HG03060 (cell line): Measurements from ENCODE around the gene TRIB2.
A peak's percentile ranks its signal among the peaks of the same experiment; 100 is the strongest.

Source experiments
- ATAC-seq: cut with Tn5 transposase; IDR thresholded peaks from one replicate; pipeline ENCODE4 v1.9.1; 2021; ENCODE audit warnings: low read depth, moderate number of reproducible peaks; ENCODE audit not compliant: unreplicated experiment

Gene TRIB2

GRCh38 chr2:12718711-12719399 lies 2.1 kb downstream of the TRIB2 start:
- no peak for ATAC-seq

GRCh38 chr2:12719400-12720277 lies 2.9 kb downstream of the TRIB2 start:
- no peak for ATAC-seq

- ATAC-seq, result no peak
Observed at GRCh38 chr2:12720278-12720620, 3.5 kb downstream of the TRIB2 start.

- no peak for ATAC-seq
Observed at GRCh38 chr2:12720754-12721378, 4.1 kb downstream of the TRIB2 start.

- ATAC-seq, result no peak
Observed at GRCh38 chr2:12721566-12722446, 5.1 kb downstream of the TRIB2 start.

GRCh38 chr2:12722447-12723316 lies 5.9 kb downstream of the TRIB2 start:
- no peak for ATAC-seq

GRCh38 chr2:12723736-12724463 lies 7.2 kb downstream of the TRIB2 start:
- no peak for ATAC-seq

GRCh38 chr2:12725233-12726187 lies 8.8 kb downstream of the TRIB2 start:
- no peak for ATAC-seq

- ATAC-seq, result no peak
Observed at GRCh38 chr2:12726271-12726670, 9.5 kb downstream of the TRIB2 start.

GRCh38 chr2:12727065-12727464 lies 10.3 kb downstream of the TRIB2 start:
- no peak for ATAC-seq

GRCh38 chr2:12727641-12728040 lies 10.9 kb downstream of the TRIB2 start:
- ATAC-seq, result no peak

- peak; percentile 91 for ATAC-seq
Observed at GRCh38 chr2:12728221-12728777, 11.6 kb downstream of the TRIB2 start.

GRCh38 chr2:12730265-12730664 lies 13.5 kb downstream of the TRIB2 start:
- ATAC-seq, result no peak

GRCh38 chr2:12731701-12732280 lies 15.1 kb downstream of the TRIB2 start:
- ATAC-seq, result no peak

- ATAC-seq, result no peak
Observed at GRCh38 chr2:12732651-12733050, 15.9 kb downstream of the TRIB2 start.

GRCh38 chr2:12733846-12734245 lies 17.1 kb downstream of the TRIB2 start:
- ATAC-seq, result no peak
